Keratinocyte (primary cell): ENCODE results near the gene HMX3. TPM values are rescaled to one million over a fixed set of nuclear protein-coding genes. Genes with fewer than 3 reads are reported as not detected.

ENCODE experiments used
- DNase-seq: peaks from one replicate; pipeline ENCODE4 v3.0.0-alpha.2; 2011; ENCODE audit warnings: low read depth, missing footprints, low spot score
- FAIRE-seq: peaks from 2 replicates; lab custom pipeline; 2011; peaks lifted over from hg19 to GRCh38; lab: Jason Lieb, UNC
- H2AFZ ChIP-seq: 2 replicates; pipeline ENCODE4 v1.6.0; 2012; ENCODE audit warnings: low read length, control low read depth, inconsistent platforms; ENCODE audit not compliant: control insufficient read depth
- H3K27ac ChIP-seq: 2 replicates; pipeline ENCODE4 v1.5.1; 2011; ENCODE audit warnings: low read length; ENCODE audit not compliant: control insufficient read depth, insufficient read depth
- H3K27me3 ChIP-seq: 3 replicates; pipeline ENCODE4 v1.6.0; 2011; ENCODE audit warnings: low read length; ENCODE audit not compliant: control insufficient read depth, insufficient read depth; ENCODE audit errors: extremely low read depth
- H3K36me3 ChIP-seq, 2 experiments: 2 replicates in 1 of 2; 3 replicates in 1 of 2; pipeline ENCODE4 v1.5.1; 2011; ENCODE audit warnings: low read length in 2 of 2, mild to moderate bottlenecking in 1 of 2; ENCODE audit not compliant: control insufficient read depth in 2 of 2, insufficient read depth in 2 of 2; ENCODE audit errors: extremely low read depth in 1 of 2
- H3K4me1 ChIP-seq: 3 replicates; pipeline ENCODE4 v1.5.1; 2011; ENCODE audit warnings: low read length; ENCODE audit not compliant: control insufficient read depth, insufficient read depth; ENCODE audit errors: extremely low read depth
- H3K4me2 ChIP-seq: 3 replicates; pipeline ENCODE4 v1.6.0; 2011; ENCODE audit warnings: low read depth, low read length; ENCODE audit not compliant: control insufficient read depth, insufficient read depth; ENCODE audit errors: extremely low read depth
- H3K4me3 ChIP-seq, 3 experiments: fragments of 200-600 bp in 1 of 3; sonication (generic) in 1 of 3; 2 replicates in 2 of 3; 3 replicates in 1 of 3; pipeline ENCODE4 v1.5.1; 2011 to 2016; ENCODE audit warnings: low read length in 3 of 3, mild to moderate bottlenecking in 3 of 3, control low read depth in 2 of 3, inconsistent platforms in 1 of 3, low read depth in 1 of 3, mixed read lengths in 1 of 3, mixed run types in 1 of 3, moderate library complexity in 1 of 3; ENCODE audit not compliant: control insufficient read depth in 2 of 3, insufficient read depth in 2 of 3; ENCODE audit errors: extremely low read depth in 1 of 3
- H3K79me2 ChIP-seq: 2 replicates; pipeline ENCODE4 v1.6.0; 2012; ENCODE audit warnings: low read length; ENCODE audit not compliant: control insufficient read depth, insufficient read depth
- H3K9ac ChIP-seq: 3 replicates; pipeline ENCODE4 v1.6.0; 2011; ENCODE audit warnings: low read length; ENCODE audit not compliant: control insufficient read depth, insufficient read depth; ENCODE audit errors: extremely low read depth
- H3K9me1 ChIP-seq: 3 replicates; pipeline ENCODE4 v1.6.0; 2011; ENCODE audit warnings: low read length; ENCODE audit not compliant: control insufficient read depth, insufficient read depth; ENCODE audit errors: extremely low read depth
- H3K9me3 ChIP-seq: 2 replicates; pipeline ENCODE4 v1.5.1; 2012; ENCODE audit warnings: low read depth, low read length; ENCODE audit not compliant: control insufficient read depth
- H4K20me1 ChIP-seq: 3 replicates; pipeline ENCODE4 v1.6.0; 2011; ENCODE audit warnings: low read length; ENCODE audit not compliant: control insufficient read depth, insufficient read depth; ENCODE audit errors: extremely low read depth
- CTCF ChIP-seq, 3 experiments: IDR thresholded peaks in 1 of 3; conservative IDR thresholded peaks in 1 of 3; optimal IDR thresholded peaks in 1 of 3; 2 replicates in 2 of 3; 3 replicates in 1 of 3; pipeline versions ENCODE3 to v1.5.1; 2011; ENCODE audit warnings: low read length in 3 of 3, mild to moderate bottlenecking in 3 of 3, moderate library complexity in 2 of 3, control low read depth in 1 of 3, inconsistent platforms in 1 of 3; ENCODE audit not compliant: insufficient read depth in 2 of 3; ENCODE audit errors: extremely low read depth in 1 of 3
- EZH2 ChIP-seq: IDR thresholded peaks from one replicate; pipeline ENCODE4 v1.6.1; 2012; ENCODE audit warnings: inconsistent platforms, mild to moderate bottlenecking, low read length, moderate library complexity
- dilution Hi-C: fragments of 300-500 bp; cut with MboI; formaldehyde crosslinking; loops from one replicate; pipeline ENCODE4 v1.7.0; 2020; ENCODE audit warnings: low sequenced_read_pairs; ENCODE audit not compliant: extremely low pct_ligation_motif_present
- polyA plus RNA-seq, 5 experiments: library from polyadenylated mRNA; depleted of rRNA in 3 of 5; stranded (reverse) in 3 of 5; stranded (forward) in 1 of 5; unstranded in 1 of 5; fragments of >200 nt; gene quantifications; 1 replicate in 1 of 5; 2 replicates in 3 of 5; 3 replicates in 1 of 5; pipeline versions ENCODE4 v1.2.1 to v1.2.3, GENCODE V29; 2011 to 2012; ENCODE audit warnings: missing spikeins in 2 of 5, low read depth in 1 of 5, low replicate concordance in 1 of 5

The HMX3 gene
- polyA plus RNA-seq, 1 donor (not counting 4 experiments of a cell fraction or from before 2014, with no cell fraction given), result not detected

- H2AFZ ChIP-seq, result no peak overlapping the region
- no peaks in the 10 kb centered on the region for H3K36me3 ChIP-seq
- FAIRE-seq (no peak), DNase-seq (no peak)
- H3K27ac ChIP-seq, result no peak overlapping the region
- dilution Hi-C loops, result no loop called here
- no peak overlapping the region for H3K9ac ChIP-seq
- H3K4me1 ChIP-seq, result peaks cover 9% of the 10 kb centered on the region
- H3K9me3 ChIP-seq, result no peaks in the 10 kb centered on the region
- H3K27me3 ChIP-seq, result peaks cover 99% of the 10 kb centered on the region
- no peaks in the 10 kb centered on the region for H3K79me2 ChIP-seq
- no peaks in the 10 kb centered on the region for H3K9me1 ChIP-seq
- peak overlapping the region; percentile 62 for H3K4me2 ChIP-seq
- H4K20me1 ChIP-seq, result peaks cover 4% of the 10 kb centered on the region
- TF ChIP-seq EZH2, result peak; percentile 83
- TF ChIP-seq CTCF (optimal IDR thresholded peaks at IDR 0.05 in 1 of 3, IDR thresholded peaks at IDR 0.05 in 1 of 3, conservative IDR thresholded peaks at IDR 0.05 in 1 of 3; ENCODE audit: extremely low read depth in 1 of 3, insufficient read depth in 2 of 3, low read length in 3 of 3), result no peak
- peak overlapping the region in 1 of 3 experiments; percentile 27 for H3K4me3 ChIP-seq
Observed at GRCh38 chr10:123136806-123137642, 1.3 kb downstream of the HMX3 start.

- H4K20me1 ChIP-seq, result peaks cover 7% of the 10 kb centered on the region
- no peak for FAIRE-seq
- peaks cover 4% of the 10 kb centered on the region for H3K4me1 ChIP-seq
- H3K9me1 ChIP-seq, result no peaks in the 10 kb centered on the region
- no peaks in the 10 kb centered on the region for H3K9me3 ChIP-seq
- no peaks in the 10 kb centered on the region for H3K79me2 ChIP-seq
- TF ChIP-seq CTCF (optimal IDR thresholded peaks at IDR 0.05 in 1 of 3, IDR thresholded peaks at IDR 0.05 in 1 of 3, conservative IDR thresholded peaks at IDR 0.05 in 1 of 3; ENCODE audit: extremely low read depth in 1 of 3, insufficient read depth in 2 of 3, low read length in 3 of 3) (no peak), EZH2 (no peak)
- H3K4me3 ChIP-seq, result peak overlapping the region in 1 of 3 experiments; percentile 38
- no peak for DNase-seq
- peak overlapping the region; percentile 22 for H3K4me2 ChIP-seq
- no peak overlapping the region for H3K9ac ChIP-seq
- no peak overlapping the region for H2AFZ ChIP-seq
- no peaks in the 10 kb centered on the region for H3K36me3 ChIP-seq
- H3K27me3 ChIP-seq, result peaks cover 99% of the 10 kb centered on the region
- dilution Hi-C loops, result no loop called here
- no peak overlapping the region for H3K27ac ChIP-seq
Observed at GRCh38 chr10:123139165-123139520, 3.4 kb downstream of the HMX3 start.
